Measurements from ENCODE around the gene CCDC117. TPM values are rescaled to one million over a fixed set of nuclear protein-coding genes. Genes with fewer than 3 reads are reported as not detected.

Gene CCDC117
- total and polyA plus RNA-seq, 8 donors, result 7.1 to 28.6 (median 13.8) TPM

DNA sequence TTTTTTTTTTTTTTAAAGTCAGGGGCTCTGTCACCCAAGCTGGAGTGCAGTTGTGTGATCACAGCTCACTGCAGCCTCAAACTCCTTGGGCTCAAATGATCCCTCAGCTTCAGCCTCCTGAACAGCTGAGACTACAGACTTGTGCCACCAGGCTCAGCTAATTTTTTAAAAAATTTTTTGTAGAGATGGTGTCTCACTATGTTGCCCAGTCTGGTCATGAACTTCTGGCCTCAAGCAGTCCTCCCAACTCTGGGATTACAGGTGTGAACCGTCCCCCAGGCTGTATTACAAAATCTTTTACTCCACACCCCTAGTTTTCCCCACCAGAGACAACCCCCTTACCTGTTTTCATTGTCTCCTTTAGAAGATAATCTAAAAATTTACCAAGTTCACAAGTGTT lies 1.9 kb downstream of the CCDC117 start:
- no peaks in the 10 kb centered on the region for H3K9me3 ChIP-seq
- H3K27me3 ChIP-seq, result no peaks in the 10 kb centered on the region
- no peak for DNase-seq
- no peak for TF ChIP-seq CTCF (IDR thresholded peaks at IDR 0.05)
- TF ChIP-seq EP300 (IDR thresholded peaks at IDR 0.05), result no peak
- no peak for TF ChIP-seq POLR2A (IDR thresholded peaks at IDR 0.05)
- TF ChIP-seq POLR2AphosphoS5 (IDR thresholded peaks at IDR 0.05), result no peak
- peaks cover 0 to 48% (median 36%) of the 10 kb centered on the region in 4 donors for H3K36me3 ChIP-seq
- peaks cover 8 to 71% (median 45%) of the 10 kb centered on the region in 4 donors for H3K4me1 ChIP-seq
- peak overlapping the region in 2 of 5 donors; percentile 97 to 98 for H3K27ac ChIP-seq
- intact Hi-C loops (cut with DNase I; ENCODE audit: low total_unique reads), result no loop called here
- H3K4me3 ChIP-seq, result peak overlapping the region in 2 of 4 donors; percentile 73 to 77
- WGBS, 5 donors, result 62 to 100% (median 83%) methylated on average over 1 of the region's 1 CpG

- WGBS, 5 donors, result 79 to 87% (median 83%) methylated on average over 5 of the region's 5 CpGs
- H3K27ac ChIP-seq, result no peak overlapping the region
- DNase-seq, result no peak
- no peak overlapping the region for H3K4me3 ChIP-seq
- H3K36me3 ChIP-seq, result peaks cover 36 to 95% (median 79%) of the 10 kb centered on the region in 4 donors
- H3K27me3 ChIP-seq, result no peaks in the 10 kb centered on the region
- peaks cover 27 to 77% (median 55%) of the 10 kb centered on the region in 4 donors for H3K4me1 ChIP-seq
- TF ChIP-seq CTCF (IDR thresholded peaks at IDR 0.05), result no peak
- TF ChIP-seq POLR2AphosphoS5 (IDR thresholded peaks at IDR 0.05), result no peak
- TF ChIP-seq EP300 (IDR thresholded peaks at IDR 0.05), result no peak
- no peak for TF ChIP-seq POLR2A (IDR thresholded peaks at IDR 0.05)
- intact Hi-C loops (cut with DNase I; ENCODE audit: low total_unique reads), result no loop called here
- no peaks in the 10 kb centered on the region for H3K9me3 ChIP-seq
Observed at GRCh38 chr22:28779833-28780232, 7.3 kb downstream of the CCDC117 start.

DNA sequence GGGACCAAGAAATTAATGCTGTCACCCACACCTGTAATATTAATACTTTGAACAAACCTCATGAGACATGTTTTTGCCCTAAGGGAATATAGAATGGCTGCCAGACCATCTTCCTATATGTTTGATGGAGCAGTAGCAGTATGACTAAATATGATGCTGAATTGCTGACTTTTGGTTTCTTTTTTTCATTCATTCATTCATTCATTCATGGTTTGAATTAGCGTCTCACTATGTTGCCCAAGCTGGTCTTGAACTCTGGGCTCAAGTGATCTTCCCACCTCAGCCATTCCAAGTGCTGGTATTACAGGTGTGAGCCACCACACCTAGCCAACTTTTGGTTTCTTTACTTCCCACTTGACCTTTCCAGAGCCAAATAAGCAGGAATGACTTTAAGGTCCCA lies 7.8 kb downstream of the CCDC117 start:
- Histone ChIP-seq H3K36me3 (peaks cover 41 to 95% (median 79%) of the 10 kb centered on the region in 4 donors), H3K27me3 (no peaks in the 10 kb centered on the region), H3K4me1 (peaks cover 30 to 77% (median 55%) of the 10 kb centered on the region in 4 donors), H3K27ac (no peak overlapping the region), H3K4me3 (no peak overlapping the region), H3K9me3 (no peaks in the 10 kb centered on the region)
- intact Hi-C loops (cut with DNase I; ENCODE audit: low total_unique reads), result no loop called here
- WGBS, 5 donors, result 94 to 100% (median 94%) methylated on average over 1 of the region's 1 CpG
- DNase-seq, result no peak
- TF ChIP-seq CTCF (IDR thresholded peaks at IDR 0.05), result no peak
- no peak for TF ChIP-seq POLR2A (IDR thresholded peaks at IDR 0.05)
- no peak for TF ChIP-seq EP300 (IDR thresholded peaks at IDR 0.05)
- TF ChIP-seq POLR2AphosphoS5 (IDR thresholded peaks at IDR 0.05), result no peak

GRCh38 chr22:28783786-28784671 lies 11.5 kb downstream of the CCDC117 start:
- intact Hi-C loops (cut with DNase I; ENCODE audit: low total_unique reads), result no loop called here
- peak in 1 of 2 donors; percentile 73 for DNase-seq
- TF ChIP-seq CTCF (IDR thresholded peaks at IDR 0.05) (no peak), POLR2A (IDR thresholded peaks at IDR 0.05) (no peak), POLR2AphosphoS5 (IDR thresholded peaks at IDR 0.05) (peak in 1 of 3 donors; percentile 12), EP300 (IDR thresholded peaks at IDR 0.05) (no peak)
- Histone ChIP-seq H3K4me1 (peaks cover 26 to 53% (median 34%) of the 10 kb centered on the region in 4 donors), H3K9me3 (no peaks in the 10 kb centered on the region), H3K27me3 (no peaks in the 10 kb centered on the region), H3K4me3 (no peak overlapping the region), H3K36me3 (peaks cover 59 to 90% (median 86%) of the 10 kb centered on the region in 4 donors), H3K27ac (peak overlapping the region; percentile 65 to 71 (median 68))
- WGBS, 5 donors, result 25 to 48% (median 38%) methylated on average over 4 of the region's 4 CpGs
